Karpas-422 (cell line): ENCODE data around the gene TMA7B. TPM values are rescaled to one million over a fixed set of nuclear protein-coding genes. Genes with fewer than 3 reads are reported as not detected.
"Not testable (repeated sequence)": the region's sequence is repeated elsewhere in the genome, so short reads cannot be mapped to it uniquely, and the experiment has no call there.

Source experiments
- DNase-seq: peaks from one replicate; pipeline ENCODE4 v3.0.0-alpha.2; 2015
- H2AFZ ChIP-seq: fragments of 200-600 bp; sonication (generic); 2 replicates; pipeline ENCODE4 v1.6.1; 2014; ENCODE audit warnings: antibody characterized with exemption, low read length, mixed read lengths
- H3K27ac ChIP-seq: fragments of 200-600 bp; sonication (generic); 2 replicates; pipeline ENCODE4 v1.5.1; 2014; ENCODE audit warnings: mild to moderate bottlenecking, low read length, moderate library complexity
- H3K27me3 ChIP-seq: fragments of 200-600 bp; sonication (generic); 2 replicates; pipeline ENCODE4 v1.6.1; 2014; ENCODE audit warnings: low read length, mixed read lengths
- H3K36me3 ChIP-seq: fragments of 200-600 bp; sonication (generic); 2 replicates; pipeline ENCODE4 v1.6.1; 2014; ENCODE audit warnings: low read length, mixed read lengths; ENCODE audit not compliant: insufficient read depth
- H3K4me1 ChIP-seq: fragments of 200-600 bp; sonication (generic); 2 replicates; pipeline ENCODE4 v1.6.1; 2014; ENCODE audit warnings: mild to moderate bottlenecking, low read length, mixed read lengths
- H3K4me2 ChIP-seq: fragments of 200-600 bp; sonication (generic); 2 replicates; pipeline ENCODE4 v1.6.1; 2014; ENCODE audit warnings: low read length, low read depth, mild to moderate bottlenecking; ENCODE audit not compliant: poor library complexity, severe bottlenecking
- H3K4me3 ChIP-seq: fragments of 200-600 bp; sonication (generic); 2 replicates; pipeline ENCODE4 v1.5.1; 2014; ENCODE audit warnings: mild to moderate bottlenecking, antibody characterized with exemption, low read length, mixed read lengths
- H3K79me2 ChIP-seq: fragments of 200-600 bp; sonication (generic); 2 replicates; pipeline ENCODE4 v1.6.1; 2014; ENCODE audit warnings: mild to moderate bottlenecking, low read length, mixed read lengths
- H3K9ac ChIP-seq: fragments of 200-600 bp; sonication (generic); 2 replicates; pipeline ENCODE4 v1.6.0; 2014; ENCODE audit warnings: low read length
- H3K9me2 ChIP-seq: fragments of 200-600 bp; sonication (generic), shearing (Covaris generic); replicated peaks from 2 replicates; pipeline ENCODE4 v1.6.0; 2014; ENCODE audit warnings: mild to moderate bottlenecking, low read length, moderate library complexity; ENCODE audit not compliant: insufficient read depth
- H3K9me3 ChIP-seq: fragments of 300-700, 200-600 bp; sonication (generic); 2 replicates; pipeline ENCODE4 v1.6.1; 2014; ENCODE audit warnings: low read length, mixed read lengths
- H4K20me1 ChIP-seq: fragments of 200-600 bp; sonication (generic); 2 replicates; pipeline ENCODE4 v1.6.1; 2014; ENCODE audit warnings: mild to moderate bottlenecking, antibody characterized with exemption, low read length, low read depth; ENCODE audit not compliant: insufficient read depth
- total RNA-seq: library from RNA; depleted of rRNA; stranded (reverse); fragments of >200 nt; shearing (Covaris generic); gene quantifications from 2 replicates; pipeline ENCODE4 v1.2.3, GENCODE V29; 2014; ENCODE audit warnings: low replicate concordance

TMA7B gene
- total RNA-seq, 1 experiment from 2014 or later = not detected

DNA sequence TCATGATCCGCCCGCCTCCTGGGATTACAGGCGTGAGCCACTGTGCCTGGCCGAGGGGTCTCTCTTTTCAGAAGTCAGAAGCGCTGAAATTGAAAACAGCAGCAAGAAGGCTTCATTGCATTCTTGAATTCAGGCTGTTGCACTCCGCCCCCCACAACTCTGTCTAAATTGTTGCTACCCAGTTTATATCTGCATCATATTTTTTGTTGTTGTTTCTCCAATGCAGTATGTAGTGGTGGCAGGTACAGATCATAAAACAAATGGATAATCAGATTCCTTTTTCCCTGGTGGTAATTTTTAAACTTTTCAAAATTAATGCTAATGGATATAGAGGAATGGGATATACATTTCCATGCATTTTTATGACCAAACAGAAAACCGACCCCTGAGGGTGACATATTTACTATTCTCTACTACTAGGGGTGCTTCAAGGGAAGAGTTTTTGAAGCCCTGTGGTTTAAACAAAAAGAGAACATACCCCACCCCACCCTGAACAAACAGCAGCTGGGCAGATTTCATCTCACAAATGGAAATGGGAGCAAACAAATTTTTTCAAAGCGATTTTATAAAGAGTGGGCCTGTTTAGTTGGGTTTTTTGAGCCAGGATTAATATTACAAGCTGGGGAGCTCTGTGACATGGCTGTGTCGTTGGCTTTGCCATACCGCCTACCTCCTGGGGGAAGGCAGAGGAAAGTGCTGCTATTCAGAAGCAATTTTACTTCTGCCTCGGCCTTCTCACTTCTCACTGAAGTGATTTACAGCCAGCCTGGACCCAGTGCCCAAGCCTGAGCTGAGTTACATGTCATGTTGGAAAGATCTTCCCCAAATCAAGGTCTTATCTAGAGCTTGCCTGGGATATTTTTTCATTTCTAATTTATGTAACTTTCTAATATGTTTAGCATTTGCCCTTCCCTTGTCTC lies 16.0 kb upstream of the TMA7B start:
- Histone ChIP-seq H3K4me2 (no peak overlapping the region), H3K9me2 (no peaks in the 10 kb centered on the region), H3K4me3 (no peak overlapping the region), H3K27ac (no peak overlapping the region), H3K79me2 (no peaks in the 10 kb centered on the region), H3K27me3 (no peaks in the 10 kb centered on the region), H4K20me1 (no peaks in the 10 kb centered on the region), H2AFZ (no peak overlapping the region), H3K4me1 (peaks cover 18% of the 10 kb centered on the region), H3K36me3 (no peaks in the 10 kb centered on the region), H3K9ac (no peak overlapping the region), H3K9me3 (no peaks in the 10 kb centered on the region)
- DNase-seq = no peak

DNA sequence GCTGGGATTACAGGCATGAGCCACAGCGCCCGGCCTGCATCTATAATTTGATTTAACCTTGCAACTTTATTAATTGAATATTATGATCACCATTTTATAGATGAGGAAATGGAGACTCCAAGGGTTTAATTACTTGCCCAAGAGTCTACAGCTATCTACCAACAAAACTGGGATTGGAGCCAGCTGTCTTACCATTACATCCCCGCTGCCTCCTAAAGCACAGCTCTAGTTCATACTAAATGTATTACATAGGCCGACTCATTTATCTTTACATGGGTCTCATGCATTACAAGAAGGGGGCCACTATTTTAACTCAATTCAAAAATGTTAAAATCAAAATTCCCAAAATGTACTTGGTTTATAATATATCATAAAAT lies 14.1 kb upstream of the TMA7B start:
- Histone ChIP-seq H3K9ac (no peak overlapping the region), H3K36me3 (no peaks in the 10 kb centered on the region), H3K4me2 (no peak overlapping the region), H3K4me3 (no peak overlapping the region), H3K79me2 (no peaks in the 10 kb centered on the region), H3K4me1 (peaks cover 28% of the 10 kb centered on the region), H2AFZ (no peak overlapping the region), H3K27me3 (no peaks in the 10 kb centered on the region), H3K27ac (no peak overlapping the region), H3K9me2 (no peaks in the 10 kb centered on the region), H4K20me1 (no peaks in the 10 kb centered on the region; the same call in 1 of the 2 replicates), H3K9me3 (no peaks in the 10 kb centered on the region)
- DNase-seq = no peak

DNA sequence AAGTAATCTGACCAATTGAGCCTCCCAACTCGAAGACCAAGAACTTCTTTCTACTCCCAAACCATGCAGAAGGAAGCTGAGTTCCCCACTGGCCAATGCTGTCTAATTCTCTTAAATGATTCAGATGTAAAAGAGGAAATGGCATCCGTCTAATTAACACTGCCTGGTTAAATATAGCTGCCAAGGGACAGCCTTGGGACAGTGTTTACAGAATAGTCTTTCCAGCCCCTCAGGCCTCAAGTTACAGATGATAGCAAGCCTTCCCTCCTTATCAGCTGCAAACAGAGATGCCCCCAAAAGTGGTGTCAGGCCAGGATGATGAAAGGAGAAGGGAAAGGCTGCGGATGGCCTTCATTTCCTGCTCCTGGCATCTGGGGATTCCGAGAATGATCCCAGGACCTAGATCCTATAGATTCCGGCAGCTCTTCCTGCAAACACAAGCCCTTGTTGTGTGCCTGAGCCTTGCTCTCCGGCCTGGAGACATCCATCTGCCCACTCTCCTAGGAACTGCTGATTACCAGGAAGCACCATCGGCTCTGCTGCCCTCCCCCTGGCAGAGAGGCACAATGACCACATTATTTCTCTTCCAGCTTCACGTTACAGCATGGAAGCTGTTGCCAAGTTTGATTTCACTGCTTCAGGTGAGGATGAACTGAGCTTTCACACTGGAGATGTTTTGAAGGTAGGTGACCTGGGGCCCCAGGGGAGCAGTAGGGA lies 13.5 kb upstream of the TMA7B start:
- Histone ChIP-seq H3K4me2 (no peak overlapping the region), H3K9me3 (no peaks in the 10 kb centered on the region), H3K79me2 (no peaks in the 10 kb centered on the region), H3K9ac (no peak overlapping the region), H3K9me2 (no peaks in the 10 kb centered on the region), H3K4me3 (no peak overlapping the region), H3K27ac (no peak overlapping the region), H3K36me3 (no peaks in the 10 kb centered on the region), H3K4me1 (peaks cover 28% of the 10 kb centered on the region), H4K20me1 (no peaks in the 10 kb centered on the region; the same call in 1 of the 2 replicates), H3K27me3 (no peaks in the 10 kb centered on the region), H2AFZ (no peak overlapping the region)
- no peak for DNase-seq

DNA sequence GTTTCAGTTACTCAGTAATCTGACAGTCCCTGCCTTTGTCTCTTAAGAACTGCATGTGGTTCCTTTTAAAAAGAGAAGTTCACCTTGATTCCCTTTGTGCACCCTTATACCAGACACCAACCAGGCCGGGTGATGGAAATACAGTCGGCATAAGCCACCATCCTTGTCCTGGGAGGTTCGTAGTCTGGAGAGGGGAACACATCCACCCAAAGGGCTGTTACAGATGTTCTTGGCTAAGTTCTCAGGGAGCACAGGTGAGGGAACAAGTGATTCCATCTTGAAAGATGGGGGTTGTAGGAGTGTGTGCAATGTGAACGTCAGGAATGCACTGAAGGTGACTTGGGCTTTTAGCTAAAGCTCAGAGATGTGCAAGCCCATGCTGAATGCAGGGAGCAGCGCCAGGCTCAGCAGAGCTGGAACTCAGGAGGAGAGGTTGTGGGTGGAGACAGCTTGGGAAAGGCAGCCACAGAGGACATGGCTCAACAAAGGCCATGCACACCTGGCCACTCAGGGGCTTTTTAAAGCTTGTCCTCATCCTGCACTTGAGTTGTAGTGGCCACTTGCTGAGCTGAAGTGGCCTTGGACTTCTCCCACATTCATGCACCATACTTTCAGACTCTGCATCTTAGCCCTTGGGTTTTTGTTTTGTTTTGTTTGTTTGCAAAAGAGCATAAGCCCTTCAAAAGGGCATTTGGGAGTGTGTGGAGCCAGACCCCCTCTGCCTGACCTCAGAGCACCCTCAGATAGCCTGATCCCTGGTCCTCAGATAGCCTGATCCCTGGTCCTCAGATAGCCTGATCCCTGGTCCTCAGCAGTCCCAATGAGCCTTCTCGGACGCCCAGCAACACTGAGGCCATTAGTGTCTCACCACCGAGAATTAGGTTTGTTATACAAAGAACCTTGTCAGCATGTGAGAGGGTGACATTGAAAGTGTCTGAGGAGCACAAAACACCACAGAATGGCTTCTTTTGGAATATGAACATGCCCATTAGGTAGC lies 12.7 kb upstream of the TMA7B start:
- Histone ChIP-seq H3K4me2 (no peak overlapping the region), H3K79me2 (no peaks in the 10 kb centered on the region), H3K36me3 (no peaks in the 10 kb centered on the region), H3K27ac (no peak overlapping the region), H3K27me3 (no peaks in the 10 kb centered on the region), H3K4me1 (peaks cover 28% of the 10 kb centered on the region), H3K4me3 (no peak overlapping the region), H3K9ac (no peak overlapping the region), H3K9me2 (no peaks in the 10 kb centered on the region), H2AFZ (no peak overlapping the region), H4K20me1 (no peaks in the 10 kb centered on the region; the same call in 1 of the 2 replicates), H3K9me3 (no peaks in the 10 kb centered on the region)
- no peak for DNase-seq

DNA sequence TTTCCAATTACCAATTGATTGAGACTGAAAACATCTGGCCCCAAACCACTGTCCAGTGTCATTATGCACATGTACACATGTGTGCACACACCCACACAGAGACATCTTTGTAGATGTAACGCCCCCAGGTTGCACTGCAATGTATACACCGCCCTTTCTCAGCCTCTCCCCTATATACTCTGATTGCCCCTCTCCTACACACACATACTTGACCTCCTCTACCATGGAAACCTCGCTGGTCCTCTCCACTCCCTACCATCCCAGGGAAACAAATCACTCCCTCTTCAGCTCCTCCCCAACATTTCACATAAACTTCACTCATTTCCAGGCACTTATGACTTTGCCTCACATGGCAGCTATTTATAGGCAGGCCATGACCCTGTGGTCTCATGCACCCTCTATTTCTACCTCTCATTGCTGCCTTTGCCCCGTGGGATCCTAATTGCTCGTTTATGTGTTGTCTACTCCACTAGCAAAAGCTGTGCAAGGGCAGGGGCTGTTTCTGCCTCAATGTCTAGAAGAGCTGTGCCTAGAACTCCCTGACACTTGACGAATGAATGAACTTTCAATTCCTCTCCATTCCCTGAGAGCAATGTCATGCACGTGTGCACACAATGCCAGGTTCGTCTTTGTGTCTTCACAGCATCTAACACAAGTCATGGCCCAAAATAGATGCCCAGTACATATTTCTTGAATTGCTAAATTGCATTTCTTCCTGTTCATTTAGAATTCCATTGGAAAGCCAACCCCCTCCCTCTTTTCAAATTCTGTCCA lies 10.0 kb upstream of the TMA7B start:
- no peaks in the 10 kb centered on the region for H3K9me2 ChIP-seq
- H3K36me3 ChIP-seq = no peaks in the 10 kb centered on the region
- peak; percentile 72 for DNase-seq
- H3K79me2 ChIP-seq = no peaks in the 10 kb centered on the region
- no peak overlapping the region for H3K4me3 ChIP-seq
- no peak overlapping the region for H2AFZ ChIP-seq
- no peak overlapping the region for H3K27ac ChIP-seq
- H3K9me3 ChIP-seq = no peaks in the 10 kb centered on the region
- no peaks in the 10 kb centered on the region; the same call in 1 of the 2 replicates for H4K20me1 ChIP-seq
- no peak overlapping the region for H3K9ac ChIP-seq
- H3K4me1 ChIP-seq = peaks cover 24% of the 10 kb centered on the region
- no peak overlapping the region for H3K4me2 ChIP-seq
- no peaks in the 10 kb centered on the region for H3K27me3 ChIP-seq

DNA sequence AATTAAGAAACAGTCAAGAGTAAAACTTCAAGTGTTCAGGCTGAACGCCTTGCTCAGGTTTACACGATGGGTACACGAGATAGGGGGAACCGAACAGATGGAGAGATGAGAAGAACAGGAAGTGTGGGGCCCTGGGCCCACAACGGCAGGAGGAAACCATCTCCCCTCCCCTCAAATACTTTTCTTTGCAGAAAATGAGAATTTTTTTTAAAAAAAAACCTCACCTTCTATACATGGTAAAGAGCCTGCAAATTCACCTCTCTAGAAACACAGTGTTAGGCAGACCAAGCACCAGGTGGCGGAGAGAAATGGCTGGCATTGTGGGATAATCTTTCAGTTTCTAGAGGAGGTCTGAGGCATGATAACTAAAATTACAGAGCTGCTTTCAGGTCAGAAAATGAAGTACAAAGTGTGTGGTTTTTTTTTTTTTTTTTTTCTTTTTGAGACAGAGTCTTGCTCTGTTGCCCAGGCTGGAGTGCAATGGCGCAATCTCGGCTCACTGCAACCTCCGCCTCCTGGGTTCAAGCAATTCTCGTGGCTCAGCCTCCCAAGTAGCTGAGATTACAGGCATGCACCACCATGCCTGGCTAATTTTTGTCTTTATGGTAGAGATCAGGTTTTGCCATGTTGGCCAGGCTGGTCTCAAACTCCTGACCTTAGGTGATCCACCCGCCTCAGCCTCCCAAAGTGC lies 8.4 kb upstream of the TMA7B start:
- not testable (repeated sequence) for H3K36me3 ChIP-seq, DNase-seq, H3K4me3 ChIP-seq, H3K27me3 ChIP-seq, H3K4me2 ChIP-seq, H3K79me2 ChIP-seq, H4K20me1 ChIP-seq, H3K9ac ChIP-seq, H3K9me3 ChIP-seq, H3K27ac ChIP-seq, H3K9me2 ChIP-seq, H2AFZ ChIP-seq
- H3K4me1 ChIP-seq = peaks cover 18% of the 10 kb centered on the region

DNA sequence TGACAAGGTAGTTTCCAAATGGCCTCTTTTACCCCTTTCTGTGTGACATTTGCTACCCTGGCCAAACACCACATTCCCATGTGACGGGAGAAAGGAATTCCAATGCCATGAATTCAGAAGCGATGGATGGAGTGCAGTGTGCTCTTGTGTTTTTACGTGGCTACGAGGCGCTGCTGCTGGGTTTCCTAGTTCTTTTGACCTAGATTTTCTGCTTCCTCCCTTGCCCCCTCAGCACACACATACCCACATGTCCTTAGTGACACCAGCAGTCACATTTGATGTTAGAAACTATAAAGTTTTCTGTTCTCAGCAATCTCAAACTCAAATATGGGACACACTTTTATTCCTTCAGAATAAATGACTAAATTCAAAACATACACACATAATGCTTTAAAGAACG lies 7.8 kb upstream of the TMA7B start:
- Histone ChIP-seq H3K27ac (no peak overlapping the region), H3K9me3 (no peaks in the 10 kb centered on the region), H3K9ac (no peak overlapping the region), H3K4me1 (peaks cover 12% of the 10 kb centered on the region), H3K79me2 (no peaks in the 10 kb centered on the region), H3K4me2 (no peak overlapping the region), H3K27me3 (no peaks in the 10 kb centered on the region), H4K20me1 (no peaks in the 10 kb centered on the region; the same call in 1 of the 2 replicates), H3K9me2 (no peaks in the 10 kb centered on the region), H2AFZ (no peak overlapping the region), H3K4me3 (no peak overlapping the region), H3K36me3 (no peaks in the 10 kb centered on the region)
- no peak for DNase-seq
